Measurements from ENCODE around the gene CASTOR1. TPM values are rescaled to one million over a fixed set of nuclear protein-coding genes. Genes with fewer than 3 reads are reported as not detected.

Gene CASTOR1
- polyA plus RNA-seq, 1 donor = 8.3 TPM

GRCh38 chr22:30263883-30264282 lies 25.4 kb downstream of the CASTOR1 start:
- DNase-seq = no peak

- peak; percentile 62 for DNase-seq
These were observed 26.2 kb downstream of the CASTOR1 start for GRCh38 chr22:30262917-30263741.

GRCh38 chr22:30262112-30262511 lies 27.2 kb downstream of the CASTOR1 start:
- no peak for DNase-seq

- DNase-seq = no peak
These were observed 28.2 kb downstream of the CASTOR1 start for GRCh38 chr22:30261134-30261533.

- DNase-seq = no peak
These were observed 28.6 kb downstream of the CASTOR1 start for GRCh38 chr22:30260682-30261081.

GRCh38 chr22:30260276-30260675 lies 29.0 kb downstream of the CASTOR1 start:
- DNase-seq = no peak

GRCh38 chr22:30254314-30254713 lies 35.0 kb downstream of the CASTOR1 start:
- DNase-seq = no peak

- peak; percentile 86 for DNase-seq
These were observed 36.0 kb downstream of the CASTOR1 start for GRCh38 chr22:30253205-30253852.

GRCh38 chr22:30252411-30253204 lies 36.7 kb downstream of the CASTOR1 start:
- no peak for DNase-seq

GRCh38 chr22:30251711-30252110 lies 37.6 kb downstream of the CASTOR1 start:
- DNase-seq = no peak

GRCh38 chr22:30250661-30251267 lies 38.5 kb downstream of the CASTOR1 start:
- DNase-seq = no peak

GRCh38 chr22:30250039-30250565 lies 39.2 kb downstream of the CASTOR1 start:
- no peak for DNase-seq

- DNase-seq = peak; percentile 62
These were observed 40.0 kb downstream of the CASTOR1 start for GRCh38 chr22:30249049-30250038.

- DNase-seq = no peak
These were observed 40.8 kb downstream of the CASTOR1 start for GRCh38 chr22:30248484-30248883.

- no peak for DNase-seq
These were observed 41.3 kb downstream of the CASTOR1 start for GRCh38 chr22:30247974-30248373.

GRCh38 chr22:30247561-30247960 lies 41.7 kb downstream of the CASTOR1 start:
- no peak for DNase-seq

GRCh38 chr22:30246814-30247376 lies 42.4 kb downstream of the CASTOR1 start:
- DNase-seq = no peak

- DNase-seq = no peak
These were observed 43.1 kb downstream of the CASTOR1 start, which contains the start of gene LIF for GRCh38 chr22:30245985-30246813. LIF (minus strand) TSS chr22:30246759; CDS start chr22:30246695, 64 bp downstream.

All from left kidney (tissue), 2 donors.